Activated CD4-positive, alpha-beta T cell treated with anti-CD3 and anti-CD28 coated beads, Interleukin-2, amount 50 U/mL, for 4 hours (primary cell): ENCODE data around the gene SHB.

Experiments
- DNase-seq, 2 experiments: peaks; one replicate each; pipeline ENCODE4 v3.0.0-alpha.2; 2020

SHB gene

GRCh38 chr9:37926737-37927118 lies 142.3 kb downstream of the SHB start:
- DNase-seq, result no peak

- DNase-seq, result no peak
Observed at GRCh38 chr9:37925786-37926736, 143.0 kb downstream of the SHB start.

- no peak for DNase-seq
Observed at GRCh38 chr9:37925006-37925405, 144.0 kb downstream of the SHB start.

GRCh38 chr9:37924538-37924937 lies 144.5 kb downstream of the SHB start:
- no peak for DNase-seq

- no peak for DNase-seq
Observed at GRCh38 chr9:37923796-37924427, 145.1 kb downstream of the SHB start.

- DNase-seq, result no peak
Observed at GRCh38 chr9:37923118-37923795, 145.8 kb downstream of the SHB start.

- no peak for DNase-seq
Observed at GRCh38 chr9:37922363-37923117, 146.5 kb downstream of the SHB start.

GRCh38 chr9:37921546-37922300 lies 147.3 kb downstream of the SHB start:
- DNase-seq, result no peak

- no peak for DNase-seq
Observed at GRCh38 chr9:37921168-37921510, 147.9 kb downstream of the SHB start.

- no peak for DNase-seq
Observed at GRCh38 chr9:37920471-37921167, 148.4 kb downstream of the SHB start.

- DNase-seq, result no peak
Observed at GRCh38 chr9:37919956-37920335, 149.1 kb downstream of the SHB start.

GRCh38 chr9:37919246-37919955 lies 149.6 kb downstream of the SHB start:
- no peak for DNase-seq

GRCh38 chr9:37918665-37919170 lies 150.3 kb downstream of the SHB start:
- no peak for DNase-seq

- DNase-seq, result no peak
Observed at GRCh38 chr9:37917801-37918664, 151.0 kb downstream of the SHB start.

- DNase-seq, result no peak
Observed at GRCh38 chr9:37917313-37917731, 151.7 kb downstream of the SHB start.

GRCh38 chr9:37916471-37917312 lies 152.3 kb downstream of the SHB start:
- no peak for DNase-seq

- DNase-seq, result no peak
Observed at GRCh38 chr9:37915911-37916470, 153.0 kb downstream of the SHB start.

- no peak for DNase-seq
Observed at GRCh38 chr9:37914701-37915358, 154.2 kb downstream of the SHB start.
